Ovary (tissue), 9 donors: ENCODE measurements around the gene MLPH. TPM values are rescaled to one million over a fixed set of nuclear protein-coding genes. Genes with fewer than 3 reads are reported as not detected.

Experiments used
- DNase-seq, 5 donors: peaks; one replicate each; pipeline ENCODE4 v3.0.0-alpha.2; 2019 to 2020
- H3K27ac ChIP-seq, 2 donors: fragments of 200-600 bp; one replicate each; pipeline versions ENCODE4 v1.5.1 to v1.8.0; 2019 to 2022
- H3K27me3 ChIP-seq: fragments of 200-600 bp; one replicate; pipeline ENCODE4 v1.8.0; 2022
- H3K36me3 ChIP-seq: fragments of 200-600 bp; sonication (generic); one replicate; pipeline ENCODE4 v1.5.1; 2019
- H3K4me1 ChIP-seq: one replicate; pipeline ENCODE4 v1.8.1; 2013; ENCODE audit warnings: mild to moderate bottlenecking, moderate library complexity; ENCODE audit not compliant: insufficient read depth
- H3K4me3 ChIP-seq: fragments of 200-600 bp; sonication (generic); one replicate; pipeline ENCODE4 v1.5.1; 2017
- H3K9me3 ChIP-seq, 2 donors: fragments of 200-600 bp in 1 of 2; sonication (generic) in 1 of 2; one replicate each; pipeline versions ENCODE4 v1.5.1 to v1.8.1; 2013 to 2019; ENCODE audit warnings: mild to moderate bottlenecking in 1 of 2, moderate library complexity in 1 of 2
- EP300 ChIP-seq: sonication (generic); formaldehyde crosslinking; IDR thresholded peaks from one replicate; pipeline ENCODE4 v1.6.1; 2017; ENCODE audit warnings: antibody characterized with exemption
- POLR2A ChIP-seq: fragments of 450-650 bp; IDR thresholded peaks from one replicate; pipeline ENCODE4 v1.6.1; 2017; ENCODE audit warnings: antibody characterized with exemption, mild to moderate bottlenecking, moderate library complexity
- WGBS, 3 donors: extraction: QIAGEN DNeasy Blood & Tissue Kit in 1 of 3; methylation state at CpG; one replicate each; pipeline versions ENCODE4 v1.1.5 to v1.1.7; 2013 to 2017; 5-methylcytosine and 5-hydroxymethylcytosine counted together
- intact Hi-C, 4 donors: fragments of 100-400 bp; cut with DNase I; formaldehyde crosslinking; loops; one replicate each; pipeline versions ENCODE4 v1.11.0 to v1.15.1; 2022 to 2023
- polyA plus RNA-seq, 2 donors: library from polyadenylated mRNA; stranded (reverse); fragments of 200-250 nt in 1 of 2; fragments of 350-450 nt in 1 of 2; fragmentation: Illumina TruSeq in 1 of 2; extraction: RNeasy Lipid Tissue Mini Kit (QIAGEN cat#74804) in 1 of 2; gene quantifications; one replicate each; pipeline ENCODE4 v1.2.3, GENCODE V29; 2013 to 2014
- total RNA-seq, 7 donors: library from RNA; depleted of rRNA in 2 of 7; stranded (reverse); fragments of >200 nt in 2 of 7; fragmentation: NEBNext Ultra II Directional in 3 of 7; extraction: Animal tissue kit (Norgen Biotek cat#: 25700) in 3 of 7; gene quantifications; one replicate each; pipeline versions ENCODE4 v1.1.0 to v1.2.4, GENCODE V29; 2016 to 2023
- TF ChIP-seq, protein P1 (sequence below), 3 donors: fragments of 450-650 bp in 2 of 3; fragments of 200-600 bp in 1 of 3; IDR thresholded peaks; one replicate each; pipeline versions ENCODE4 v1.5.1 to v1.8.0; 2016 to 2022; ENCODE audit warnings: antibody characterized with exemption in 3 of 3, mild to moderate bottlenecking in 1 of 3
- donor health status: DM: no; HTN: no; CAD: no; lungs with moderate emphysema.
- donor health status: DM: no; HTN: no; CAD: no.
- donor health status: Bipolar disorder and iron deficiency.
- donor health status: DM: yes; HTN: yes; CAD: no.
- donor health status: DM: no; HTN: no; CAD: no.
- donor health status: DM: yes; HTN: yes; CAD: no.

MLPH gene
- total and polyA plus RNA-seq, 9 donors, result 7.8 to 67.5 (median 23.3) TPM

GRCh38 chr2:237570776-237571335, 83.8 kb downstream of the MLPH start:
- Histone ChIP-seq H3K9me3 (no peaks in the 10 kb centered on the region), H3K27me3 (no peaks in the 10 kb centered on the region), H3K27ac (no peak overlapping the region), H3K36me3 (no peaks in the 10 kb centered on the region), H3K4me3 (no peak overlapping the region), H3K4me1 (peaks cover 2% of the 10 kb centered on the region)
- peak in 3 of 5 donors; percentile 16 to 36 (median 21) for DNase-seq
- TF ChIP-seq EP300, result no peak
- TF ChIP-seq POLR2A, result no peak
- TF ChIP-seq, protein P1, sequence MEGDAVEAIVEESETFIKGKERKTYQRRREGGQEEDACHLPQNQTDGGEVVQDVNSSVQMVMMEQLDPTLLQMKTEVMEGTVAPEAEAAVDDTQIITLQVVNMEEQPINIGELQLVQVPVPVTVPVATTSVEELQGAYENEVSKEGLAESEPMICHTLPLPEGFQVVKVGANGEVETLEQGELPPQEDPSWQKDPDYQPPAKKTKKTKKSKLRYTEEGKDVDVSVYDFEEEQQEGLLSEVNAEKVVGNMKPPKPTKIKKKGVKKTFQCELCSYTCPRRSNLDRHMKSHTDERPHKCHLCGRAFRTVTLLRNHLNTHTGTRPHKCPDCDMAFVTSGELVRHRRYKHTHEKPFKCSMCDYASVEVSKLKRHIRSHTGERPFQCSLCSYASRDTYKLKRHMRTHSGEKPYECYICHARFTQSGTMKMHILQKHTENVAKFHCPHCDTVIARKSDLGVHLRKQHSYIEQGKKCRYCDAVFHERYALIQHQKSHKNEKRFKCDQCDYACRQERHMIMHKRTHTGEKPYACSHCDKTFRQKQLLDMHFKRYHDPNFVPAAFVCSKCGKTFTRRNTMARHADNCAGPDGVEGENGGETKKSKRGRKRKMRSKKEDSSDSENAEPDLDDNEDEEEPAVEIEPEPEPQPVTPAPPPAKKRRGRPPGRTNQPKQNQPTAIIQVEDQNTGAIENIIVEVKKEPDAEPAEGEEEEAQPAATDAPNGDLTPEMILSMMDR (IDR thresholded peaks at IDR 0.05), result no peak
- 82 to 91% (median 90%) methylated on average over 9 of the region's 9 CpGs for WGBS, 3 donors
- intact Hi-C loops, result loop anchor here (5.0 to 10.0 kb wide), 6 partner anchors 54 to 476 kb away; partner anchors contain the start of gene COL6A3 (in 2 of the 4)

- peak in 3 of 5 donors; percentile 36 to 48 (median 43) for DNase-seq
- no peaks in the 10 kb centered on the region for H3K9me3 ChIP-seq
- H3K36me3 ChIP-seq, result no peaks in the 10 kb centered on the region
- H3K4me3 ChIP-seq, result no peak overlapping the region
- no peaks in the 10 kb centered on the region for H3K27me3 ChIP-seq
- TF ChIP-seq POLR2A (no peak), EP300 (no peak)
- TF ChIP-seq, protein P1 (IDR thresholded peaks at IDR 0.05), result no peak
- peaks cover 2% of the 10 kb centered on the region for H3K4me1 ChIP-seq
- 79 to 96% (median 94%) methylated on average over 7 of the region's 7 CpGs for WGBS, 3 donors
- H3K27ac ChIP-seq, result no peak overlapping the region
- intact Hi-C loops, result loop anchor here (5.0 to 10.0 kb wide), 6 partner anchors 54 to 477 kb away; partner anchors contain the start of gene COL6A3 (in 2 of the 4)
Measured at GRCh38 chr2:237571551-237571950, 84.5 kb downstream of the MLPH start.

DNA sequence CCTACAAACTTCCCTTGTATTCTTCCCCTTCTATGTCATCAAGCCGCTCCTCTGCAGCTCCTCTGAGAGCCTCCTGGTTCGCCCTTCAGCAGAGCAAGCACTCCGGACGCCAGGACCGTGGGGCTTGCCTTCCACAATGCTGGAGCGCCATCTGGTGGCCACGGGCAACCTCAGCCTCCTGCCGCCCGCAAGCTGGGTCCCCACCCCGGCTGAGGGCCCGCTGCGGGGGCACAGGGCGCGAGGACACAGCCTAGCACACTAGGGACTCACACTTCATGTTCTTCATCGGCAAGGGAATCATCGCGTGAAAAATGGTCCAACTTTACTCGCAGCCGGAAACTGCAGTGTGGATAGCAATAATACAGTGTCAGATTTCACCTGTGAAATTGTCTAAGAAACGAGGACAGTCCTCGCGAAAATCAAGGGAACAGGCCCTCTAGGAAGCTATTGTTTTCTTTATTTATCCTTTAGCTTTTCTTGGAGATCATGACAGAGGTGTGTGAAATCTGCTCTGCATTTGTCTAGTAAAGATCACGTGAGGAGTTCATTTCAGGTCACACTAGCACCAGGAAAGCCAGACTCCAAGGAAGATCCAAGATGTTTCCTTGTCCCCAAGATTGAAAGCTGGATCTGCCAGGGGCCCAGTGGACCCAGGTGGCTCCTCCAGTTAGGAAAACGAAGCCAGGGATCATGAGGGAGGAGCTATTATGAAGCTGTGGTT, 85.1 kb downstream of the MLPH start:
- no peak overlapping the region for H3K4me3 ChIP-seq
- no peak overlapping the region for H3K27ac ChIP-seq
- no peaks in the 10 kb centered on the region for H3K36me3 ChIP-seq
- peaks cover 2% of the 10 kb centered on the region for H3K4me1 ChIP-seq
- DNase-seq, result peak; percentile 93 to 97 (median 94)
- TF ChIP-seq POLR2A, result peak; percentile 32
- TF ChIP-seq, protein P1 (IDR thresholded peaks at IDR 0.05), result peak; percentile 97 to 100 (median 100)
- no peak for TF ChIP-seq EP300
- 8 to 12% (median 8%) methylated on average over 23 to 24 of the region's 24 CpGs for WGBS, 3 donors
- H3K27me3 ChIP-seq, result no peaks in the 10 kb centered on the region
- intact Hi-C loops, result loop anchor here (1.0 to 10.0 kb wide), 8 partner anchors 55 to 477 kb away; partner anchors contain the start of gene COL6A3 (in 2 of the 4)
- H3K9me3 ChIP-seq, result no peaks in the 10 kb centered on the region

GRCh38 chr2:237572742-237573101, 85.7 kb downstream of the MLPH start:
- intact Hi-C loops, result loop anchor here (1.0 to 10.0 kb wide), 8 partner anchors 55 to 478 kb away; partner anchors contain the start of gene COL6A3 (in 2 of the 4)
- no peak overlapping the region for H3K4me3 ChIP-seq
- TF ChIP-seq POLR2A, result no peak
- no peak overlapping the region for H3K27ac ChIP-seq
- H3K27me3 ChIP-seq, result no peaks in the 10 kb centered on the region
- H3K4me1 ChIP-seq, result peaks cover 2% of the 10 kb centered on the region
- DNase-seq, result peak in 3 of 5 donors; percentile 35 to 52 (median 40)
- WGBS, 3 donors, result 68 to 79% (median 78%) methylated on average over 4 of the region's 4 CpGs
- H3K9me3 ChIP-seq, result no peaks in the 10 kb centered on the region
- H3K36me3 ChIP-seq, result no peaks in the 10 kb centered on the region
